GM19240 (cell line): Measurements from ENCODE around the gene ANKS4B.
A peak's percentile ranks its signal among the peaks of the same experiment; 100 is the strongest.
"Not testable (repeated sequence)": the region's sequence is repeated elsewhere in the genome, so short reads cannot be mapped to it uniquely, and the experiment has no call there.

Source experiments
- DNase-seq: peaks from one replicate; pipeline ENCODE4 v3.0.0; 2011; ENCODE audit warnings: low spot score; ENCODE audit not compliant: insufficient read length

The ANKS4B gene

DNA sequence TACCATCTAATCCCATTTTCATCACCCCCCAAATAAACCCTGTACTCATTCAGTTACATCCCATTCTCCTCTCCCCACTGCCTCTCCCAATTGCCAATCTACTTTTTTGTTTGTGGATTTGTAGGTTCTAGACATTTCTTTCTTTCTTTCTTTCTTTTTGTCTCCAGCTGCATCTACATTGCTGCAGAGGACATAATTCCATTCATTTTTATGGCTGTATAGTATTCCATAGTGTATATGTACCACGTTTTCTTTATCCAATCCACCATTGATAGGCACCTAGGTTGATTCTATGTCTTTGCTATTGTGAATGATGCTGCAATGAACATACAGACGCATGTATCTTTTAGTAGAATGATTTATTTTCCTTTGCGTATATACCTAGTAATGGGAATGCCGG is 50.9 kb downstream of the ANKS4B start:
- no peak for DNase-seq

DNA sequence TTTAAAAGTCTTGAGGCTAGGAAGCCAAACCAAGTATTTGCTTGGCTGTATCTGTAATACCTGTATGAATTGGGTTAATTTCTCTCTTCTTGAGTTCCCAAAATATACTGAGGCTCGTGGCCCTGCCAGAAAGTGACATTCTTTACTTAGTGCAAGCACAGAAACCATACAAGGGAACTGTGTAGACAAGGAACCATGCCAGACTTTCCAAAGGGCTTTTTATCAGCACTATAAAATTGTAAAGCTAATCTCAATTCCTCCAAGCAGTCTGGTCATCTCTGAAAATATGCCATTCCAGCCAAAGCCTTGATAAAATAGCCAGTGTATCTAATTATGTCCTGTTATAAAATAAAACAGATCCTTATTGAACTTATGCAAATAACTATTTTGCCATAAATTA is 51.8 kb downstream of the ANKS4B start:
- no peak for DNase-seq

- not testable (repeated sequence) for DNase-seq
Measured at GRCh38 chr16:21289789-21290188, 56.3 kb downstream of the ANKS4B start.

- DNase-seq: peak; percentile 31
Measured at GRCh38 chr16:21300309-21301167, 67.0 kb downstream of the ANKS4B start.

DNA sequence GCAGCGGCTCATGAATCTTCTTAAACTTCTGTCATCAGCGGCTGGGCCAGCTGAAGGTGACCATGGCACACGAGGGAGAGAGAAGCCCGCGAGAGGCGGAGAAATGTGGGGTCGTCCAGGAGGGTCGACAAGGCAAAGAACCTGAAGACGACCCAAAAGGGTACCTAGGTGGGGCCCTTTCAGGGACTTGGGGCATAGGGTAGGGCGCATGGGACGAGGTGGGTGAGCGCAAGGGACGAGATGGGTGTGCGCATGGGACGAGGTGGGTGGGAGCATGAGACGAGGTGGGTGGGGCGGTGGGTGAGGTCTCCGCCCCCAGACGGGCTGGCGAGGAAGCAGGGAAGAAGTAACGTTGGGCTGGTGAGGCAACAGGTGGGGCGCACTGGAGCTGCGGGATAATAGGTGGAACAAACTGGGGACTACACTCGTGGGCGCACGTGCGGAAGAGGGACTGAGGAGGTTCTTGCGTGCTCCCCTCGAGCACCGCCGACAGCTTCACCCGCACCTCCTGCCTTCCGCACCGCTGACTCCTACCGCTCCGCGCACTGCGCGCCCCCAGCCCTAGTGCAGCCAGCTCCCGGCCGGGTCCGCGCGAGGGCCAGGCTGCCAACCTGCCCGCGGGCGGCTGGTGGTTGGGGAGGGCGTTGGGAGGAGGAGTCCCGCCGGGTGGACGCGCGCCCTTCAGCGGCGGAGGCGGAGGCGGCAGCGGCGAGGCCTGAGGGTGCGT is 67.8 kb downstream of the ANKS4B start:
- DNase-seq: peak; percentile 56

- no peak for DNase-seq
Measured at GRCh38 chr16:21301895-21302291, 68.4 kb downstream of the ANKS4B start.

- no peak for DNase-seq
Measured at GRCh38 chr16:21302454-21302853, 69.0 kb downstream of the ANKS4B start.

DNA sequence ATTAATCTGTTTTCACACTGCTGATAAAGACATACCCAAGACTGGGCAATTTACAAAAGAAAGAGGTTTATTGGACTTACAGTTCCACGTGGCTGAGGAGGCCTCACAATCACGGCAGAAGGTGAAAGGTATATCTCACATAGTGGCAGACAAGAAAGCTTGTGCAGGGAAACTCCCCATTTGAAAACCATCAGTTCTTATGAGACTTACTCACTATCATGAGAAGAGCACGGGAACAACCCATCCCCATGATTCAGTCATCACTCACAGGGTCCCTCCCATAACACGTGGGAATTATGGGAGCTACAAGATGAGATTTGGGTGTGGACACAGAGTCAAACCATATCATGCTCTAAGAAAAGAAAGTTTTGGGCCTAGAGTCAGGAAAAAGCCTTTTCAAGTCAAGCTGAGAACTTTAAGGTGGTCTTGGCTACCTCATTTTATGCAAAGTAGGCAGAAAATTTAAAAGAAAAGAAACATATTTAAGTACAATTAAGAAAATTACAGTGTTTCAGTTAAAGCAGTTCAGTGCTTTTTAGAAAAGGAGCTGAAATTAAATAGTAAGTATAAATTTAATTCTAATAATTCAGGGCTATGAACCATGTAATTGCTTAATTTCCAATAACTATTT is 69.5 kb downstream of the ANKS4B start:
- DNase-seq: no peak
